IMR-90 (cell line): ENCODE results near the gene MRPL3.

Source experiments
- CEBPB ChIP-seq: IDR thresholded peaks from 2 replicates; pipeline ENCODE4 v1.6.1; 2012; ENCODE audit warnings: low read depth, low read length, improper control_type of control experiment
- CHD1 ChIP-seq: IDR thresholded peaks from 2 replicates; pipeline ENCODE4 v1.6.1; 2012; ENCODE audit warnings: low read depth, low read length, improper control_type of control experiment
- CTCF ChIP-seq: conservative IDR thresholded peaks from 2 replicates; pipeline ENCODE4 v1.5.1; 2012; ENCODE audit warnings: mild to moderate bottlenecking, low read depth, low read length, improper control_type of control experiment
- MAFK ChIP-seq: IDR thresholded peaks from 2 replicates; pipeline ENCODE4 v1.6.1; 2012; ENCODE audit warnings: low read depth, low read length, improper control_type of control experiment
- MXI1 ChIP-seq: IDR thresholded peaks from 2 replicates; pipeline ENCODE4 v1.6.1; 2012; ENCODE audit warnings: low read depth, mild to moderate bottlenecking, low read length, moderate library complexity, borderline replicate concordance
- NFE2L2 ChIP-seq: fragments of 150-350 bp; IDR thresholded peaks from 2 replicates; pipeline ENCODE4 v1.6.1; 2016; ENCODE audit warnings: low read depth, mild to moderate bottlenecking, low read length
- POLR2A ChIP-seq: IDR thresholded peaks from 2 replicates; pipeline ENCODE4 v1.6.1; 2012; ENCODE audit warnings: mild to moderate bottlenecking, low read depth, low read length
- RAD21 ChIP-seq: IDR thresholded peaks from 2 replicates; pipeline ENCODE4 v1.6.1; 2012; ENCODE audit warnings: low read length, improper control_type of control experiment
- RFX5 ChIP-seq: IDR thresholded peaks from 2 replicates; pipeline ENCODE4 v1.8.0; 2012; ENCODE audit warnings: low read depth, mild to moderate bottlenecking, low read length, moderate library complexity
- SMC3 ChIP-seq: fragments of 150-350 bp; IDR thresholded peaks from 2 replicates; pipeline ENCODE4 v1.6.1; 2016; ENCODE audit warnings: low read depth, mild to moderate bottlenecking, antibody characterized with exemption, low read length, moderate library complexity
- USF2 ChIP-seq: fragments of 150-350 bp; IDR thresholded peaks from 2 replicates; pipeline ENCODE4 v1.6.1; 2017; ENCODE audit warnings: mild to moderate bottlenecking, antibody characterized with exemption, low read length, low read depth

DNA sequence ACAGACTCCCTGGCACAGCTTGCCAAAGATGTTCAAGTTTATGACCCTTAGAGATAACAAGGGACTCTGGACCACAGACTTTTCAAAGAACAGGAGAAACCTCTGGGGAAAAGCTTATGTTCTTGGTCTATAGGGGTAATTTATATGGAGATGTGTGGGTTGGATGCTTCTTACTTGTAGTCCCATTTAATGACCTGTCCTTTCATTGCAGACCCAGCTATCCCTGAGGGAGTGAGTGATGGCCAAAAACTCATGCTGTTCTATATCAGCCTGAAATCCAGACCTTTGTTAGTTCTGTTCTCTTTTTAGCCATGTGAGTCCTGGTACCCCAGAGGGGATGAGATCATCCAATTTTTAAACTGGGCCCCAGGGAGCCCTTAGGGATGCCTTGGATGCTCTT lies 43.7 kb upstream of the MRPL3 start:
- TF ChIP-seq CTCF (no peak), POLR2A (no peak), RAD21 (no peak), MAFK (no peak), CEBPB (no peak), MXI1 (no peak), SMC3 (no peak), NFE2L2 (no peak), USF2 (no peak), RFX5 (no peak), CHD1 (no peak)
